HG02884 (cell line): ENCODE data around the gene ERGIC1.

Experiments
- ATAC-seq: cut with Tn5 transposase; IDR thresholded peaks from one replicate; pipeline ENCODE4 v1.9.1; 2021; ENCODE audit warnings: mild to moderate bottlenecking, moderate library complexity; ENCODE audit not compliant: unreplicated experiment

Gene ERGIC1

GRCh38 chr5:172959824-172960799 lies 126.1 kb downstream of the ERGIC1 start:
- no peak for ATAC-seq

- ATAC-seq = no peak
Observed at GRCh38 chr5:172969921-172970320, 135.9 kb downstream of the ERGIC1 start.

GRCh38 chr5:172971482-172971881 lies 137.4 kb downstream of the ERGIC1 start:
- ATAC-seq = no peak

GRCh38 chr5:172972552-172972951 lies 138.5 kb downstream of the ERGIC1 start:
- ATAC-seq = no peak

- no peak for ATAC-seq
Observed at GRCh38 chr5:172973127-172973916, 139.3 kb downstream of the ERGIC1 start.

GRCh38 chr5:172973931-172974330 lies 139.9 kb downstream of the ERGIC1 start:
- ATAC-seq = no peak

- no peak for ATAC-seq
Observed at GRCh38 chr5:172975289-172975688, 141.2 kb downstream of the ERGIC1 start.

GRCh38 chr5:172979778-172980177 lies 145.7 kb downstream of the ERGIC1 start:
- ATAC-seq = no peak

GRCh38 chr5:172981931-172982330 lies 147.9 kb downstream of the ERGIC1 start:
- ATAC-seq = no peak

- ATAC-seq = peak; percentile 82
Observed at GRCh38 chr5:172983542-172984243, 149.6 kb downstream of the ERGIC1 start, which contains the start of gene ATP6V0E1. Gene ATP6V0E1, plus strand, starts transcription at chr5:172983771. Its CDS starts 90 bp downstream, at chr5:172983861.

- ATAC-seq = peak; percentile 59
Observed at GRCh38 chr5:172984244-172984953, 150.3 kb downstream of the ERGIC1 start.

- ATAC-seq = no peak
Observed at GRCh38 chr5:172985596-172985995, 151.5 kb downstream of the ERGIC1 start.

GRCh38 chr5:172988276-172988675 lies 154.2 kb downstream of the ERGIC1 start:
- no peak for ATAC-seq

- ATAC-seq = no peak
Observed at GRCh38 chr5:172990776-172991175, 156.7 kb downstream of the ERGIC1 start.

- no peak for ATAC-seq
Observed at GRCh38 chr5:172994405-172994804, 160.4 kb downstream of the ERGIC1 start.

GRCh38 chr5:172999372-172999973 lies 165.4 kb downstream of the ERGIC1 start:
- no peak for ATAC-seq

- ATAC-seq = no peak
Observed at GRCh38 chr5:172999974-173000373, 165.9 kb downstream of the ERGIC1 start.

GRCh38 chr5:173001229-173001841 lies 167.3 kb downstream of the ERGIC1 start:
- ATAC-seq = peak; percentile 57
